ENCODE results near the gene TMEM63C.
A peak's percentile ranks its signal among the peaks of the same experiment; 100 is the strongest.

The TMEM63C gene

DNA sequence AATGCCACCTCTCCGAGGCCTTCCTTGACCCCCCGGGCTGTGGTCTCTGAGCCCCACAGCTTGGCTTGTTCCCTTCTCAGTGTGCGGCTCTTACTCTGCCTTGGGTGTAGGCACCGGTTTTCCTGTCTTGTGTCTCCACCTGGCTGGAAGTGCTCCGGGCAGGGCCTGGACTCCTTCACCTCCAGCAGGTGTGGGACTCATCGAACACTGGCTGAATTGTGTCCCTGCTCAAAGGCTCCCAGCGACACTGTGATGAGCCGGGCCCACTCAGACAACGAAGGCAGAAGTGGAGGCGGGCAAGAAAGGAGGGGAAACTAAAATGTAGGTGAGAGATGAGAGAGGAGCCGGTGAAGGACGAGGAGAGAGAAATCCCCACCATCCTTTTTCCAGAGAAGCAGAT, 18.0 kb downstream of the TMEM63C start:
- DNase-seq (ENCODE audit: low spot score): no peak

DNA sequence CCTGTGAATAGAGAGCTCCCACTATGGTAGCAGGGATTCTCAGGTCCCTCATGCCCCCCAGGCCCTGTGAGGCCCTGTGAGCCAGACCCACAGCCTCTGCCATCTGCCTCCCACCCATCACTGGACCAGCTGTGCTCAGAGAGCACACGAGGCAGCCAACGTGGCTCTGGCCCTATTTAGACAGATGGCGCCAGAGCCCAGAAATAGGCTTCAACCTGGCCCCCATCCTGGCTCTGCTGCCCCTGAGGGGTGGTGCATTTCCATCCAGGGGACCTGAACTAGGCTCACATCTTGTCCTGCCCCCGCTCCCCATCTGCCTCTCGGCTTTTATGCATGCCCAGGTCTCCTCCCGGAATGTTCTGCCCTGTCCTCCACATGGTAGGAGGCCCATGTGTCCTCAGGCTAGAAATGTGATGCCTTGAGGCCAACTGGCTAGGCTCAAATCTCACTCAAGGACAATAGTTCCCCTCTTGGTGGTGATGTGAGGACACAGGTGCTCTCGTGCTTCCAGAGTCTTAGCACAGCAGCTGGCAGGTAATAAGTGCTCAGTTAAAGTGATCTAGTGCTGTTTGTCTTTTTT, 18.9 kb downstream of the TMEM63C start:
- no peak for DNase-seq (ENCODE audit: low spot score)

DNA sequence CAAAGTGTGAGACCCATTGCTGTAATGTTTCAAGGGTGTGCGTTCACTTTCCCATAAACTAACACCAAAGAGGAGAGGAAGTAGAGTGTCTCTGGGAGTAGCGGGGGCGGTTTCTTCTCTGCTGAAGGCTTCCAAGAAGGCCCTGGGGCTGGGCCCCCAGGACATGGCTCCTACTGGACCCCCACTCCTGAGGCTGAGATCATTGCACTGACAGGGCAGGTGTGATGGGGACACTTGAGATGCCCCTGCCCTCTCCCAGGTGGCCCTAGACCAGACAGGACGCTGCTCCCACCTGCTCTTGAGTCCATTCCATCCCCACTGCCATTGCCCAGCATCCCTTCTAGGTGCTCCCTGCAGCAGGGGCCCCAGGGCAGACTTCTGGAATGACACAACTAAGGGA, 20.1 kb downstream of the TMEM63C start:
- DNase-seq (ENCODE audit: low spot score): no peak

DNA sequence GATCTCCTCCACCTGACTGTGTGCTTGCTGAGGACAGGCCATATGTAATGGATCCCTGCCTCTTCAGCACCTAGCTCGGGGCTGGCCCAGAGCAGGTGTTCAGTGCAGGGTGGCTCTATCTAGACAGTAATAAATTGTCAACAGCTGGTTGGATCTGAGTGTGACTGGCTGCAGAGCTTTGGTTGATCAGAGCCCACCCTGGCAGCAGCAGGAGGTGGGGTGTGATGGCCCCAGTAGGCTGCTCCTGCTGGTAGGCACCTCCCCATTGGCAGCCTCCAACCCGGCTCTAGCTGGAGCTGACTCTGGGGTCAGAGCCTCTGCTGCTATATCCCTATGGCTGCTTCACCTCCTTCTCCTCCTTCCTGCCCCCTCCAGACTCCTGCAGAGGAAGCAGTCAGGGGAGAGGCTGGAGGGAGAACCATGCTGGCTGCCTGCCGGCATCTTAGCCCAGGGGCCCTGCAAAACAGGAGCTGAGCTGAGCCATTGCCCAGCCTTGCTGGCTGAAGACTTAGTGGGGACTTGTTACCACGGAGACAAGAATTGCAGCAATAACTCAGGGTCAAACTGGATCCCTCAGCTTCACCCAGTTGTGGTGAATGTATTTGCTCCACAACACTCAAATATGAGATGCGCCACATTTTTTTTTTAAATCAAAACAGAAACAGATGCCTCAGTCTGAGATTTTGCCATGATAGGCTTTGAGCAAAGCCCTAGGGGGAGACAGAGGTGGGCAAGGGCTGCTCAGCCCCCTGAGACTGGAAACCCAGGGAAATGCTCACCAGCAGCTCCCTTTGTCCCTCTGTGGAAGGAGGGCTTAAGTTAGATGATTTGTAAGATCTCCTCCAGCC, 22.2 kb downstream of the TMEM63C start:
- DNase-seq (ENCODE audit: low spot score): no peak

DNA sequence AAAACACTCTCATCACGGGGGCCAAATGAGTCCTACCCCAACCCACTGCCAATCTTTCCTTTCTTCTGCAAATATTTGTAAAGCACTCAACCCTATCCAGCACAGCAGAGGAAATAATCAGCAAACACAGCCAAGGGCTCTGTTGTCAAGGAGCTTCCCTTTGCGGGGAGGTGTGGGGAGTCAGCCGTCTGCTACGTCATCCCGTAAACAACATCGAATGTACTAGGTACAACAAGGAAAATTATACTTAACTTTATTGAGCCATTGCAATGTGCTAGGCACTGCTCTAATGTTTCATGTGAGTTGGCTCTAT, 22.8 kb downstream of the TMEM63C start:
- DNase-seq (ENCODE audit: low spot score): no peak

DNA sequence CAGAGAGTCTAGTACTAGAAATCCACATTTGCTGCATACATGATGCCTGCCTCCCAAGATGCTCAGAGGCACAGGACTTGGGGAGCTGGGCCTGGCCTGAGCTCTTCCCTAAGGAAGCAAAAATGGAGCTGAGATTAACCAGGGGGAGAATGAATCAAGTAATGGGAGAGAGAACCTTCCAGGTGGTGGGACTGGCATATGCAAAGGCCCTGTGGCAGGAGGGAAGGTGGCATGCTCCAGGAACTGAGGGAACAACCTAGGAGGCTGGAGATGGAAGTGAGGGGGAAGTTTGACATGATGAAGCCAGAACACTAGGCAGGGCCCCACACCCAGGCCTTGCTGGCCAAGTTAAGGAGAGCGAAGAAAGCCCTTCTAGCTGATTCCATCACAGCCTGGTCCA, 23.3 kb downstream of the TMEM63C start:
- no peak for DNase-seq (ENCODE audit: low spot score)

DNA sequence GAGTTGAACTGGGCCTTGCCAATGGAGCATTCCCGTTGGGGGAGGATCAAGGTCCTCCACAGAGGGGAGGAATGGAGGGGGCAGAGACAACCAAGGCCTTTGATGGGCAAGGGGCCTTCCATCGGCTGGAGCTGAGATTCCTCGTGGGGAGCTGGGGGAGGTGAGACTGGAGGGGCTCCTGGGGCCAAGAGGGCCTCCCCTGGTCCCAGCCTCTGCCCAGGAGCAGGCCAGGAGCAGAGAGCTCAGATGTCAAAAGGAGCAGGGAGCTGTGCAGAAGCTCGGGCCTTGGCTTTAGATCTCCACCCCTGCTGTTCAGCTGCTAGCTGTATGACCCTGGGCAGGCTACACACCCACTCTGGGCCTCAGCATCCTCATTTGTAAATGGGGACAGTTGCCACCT, 24.0 kb downstream of the TMEM63C start:
- DNase-seq (ENCODE audit: low spot score): no peak

DNA sequence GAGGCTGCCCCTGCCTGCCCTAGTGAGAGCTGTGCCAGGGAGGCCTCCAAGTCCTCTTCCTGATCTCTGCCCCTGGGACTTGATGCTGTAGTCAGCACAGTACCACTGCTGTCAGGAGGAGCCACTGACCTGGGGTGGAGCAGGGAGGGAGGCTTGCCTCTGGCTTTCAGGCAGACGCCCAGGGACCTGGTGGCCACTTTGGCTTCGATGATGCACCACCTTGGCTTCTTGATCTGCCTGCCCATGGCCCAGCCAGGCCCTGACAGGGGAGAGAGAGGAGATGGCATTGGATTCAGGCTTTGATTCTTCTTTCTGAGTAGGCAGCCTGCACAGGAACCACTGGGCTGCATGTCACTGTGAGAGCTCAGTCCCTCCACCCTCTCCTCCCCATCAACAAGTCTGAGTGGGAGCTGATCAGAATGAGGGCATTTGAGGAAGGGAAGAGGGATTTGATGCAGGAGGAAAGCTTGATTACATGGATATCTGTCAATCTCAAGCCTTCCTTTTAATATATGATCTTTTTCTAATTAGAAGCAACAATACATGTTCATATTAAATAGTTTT, 24.7 kb downstream of the TMEM63C start:
- no peak for DNase-seq (ENCODE audit: low spot score)

DNA sequence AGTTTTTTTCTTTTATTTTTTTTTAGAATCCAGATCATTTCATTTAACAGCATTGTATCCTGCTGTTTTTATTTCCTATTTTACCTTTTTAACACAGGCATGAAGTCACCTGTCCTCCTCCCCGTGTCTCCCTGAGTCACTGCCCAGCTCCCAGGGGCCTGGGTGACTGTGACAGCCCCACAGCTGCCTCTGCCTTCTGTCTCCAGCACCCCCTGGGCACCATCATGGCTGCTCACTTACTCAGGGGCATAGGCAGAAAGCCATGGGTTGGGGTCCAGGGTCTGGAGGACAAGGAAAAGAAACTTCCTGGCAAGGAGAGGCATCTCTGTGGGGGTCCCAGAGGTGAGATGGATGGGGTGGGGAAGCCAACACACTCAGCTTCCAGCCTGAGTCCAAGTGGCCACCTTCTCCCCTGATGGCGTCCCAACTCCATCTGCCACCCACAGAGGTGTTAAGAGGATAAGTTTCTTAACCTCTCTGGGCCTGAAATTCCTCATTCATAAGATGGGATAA, 25.3 kb downstream of the TMEM63C start:
- no peak for DNase-seq (ENCODE audit: low spot score)

DNA sequence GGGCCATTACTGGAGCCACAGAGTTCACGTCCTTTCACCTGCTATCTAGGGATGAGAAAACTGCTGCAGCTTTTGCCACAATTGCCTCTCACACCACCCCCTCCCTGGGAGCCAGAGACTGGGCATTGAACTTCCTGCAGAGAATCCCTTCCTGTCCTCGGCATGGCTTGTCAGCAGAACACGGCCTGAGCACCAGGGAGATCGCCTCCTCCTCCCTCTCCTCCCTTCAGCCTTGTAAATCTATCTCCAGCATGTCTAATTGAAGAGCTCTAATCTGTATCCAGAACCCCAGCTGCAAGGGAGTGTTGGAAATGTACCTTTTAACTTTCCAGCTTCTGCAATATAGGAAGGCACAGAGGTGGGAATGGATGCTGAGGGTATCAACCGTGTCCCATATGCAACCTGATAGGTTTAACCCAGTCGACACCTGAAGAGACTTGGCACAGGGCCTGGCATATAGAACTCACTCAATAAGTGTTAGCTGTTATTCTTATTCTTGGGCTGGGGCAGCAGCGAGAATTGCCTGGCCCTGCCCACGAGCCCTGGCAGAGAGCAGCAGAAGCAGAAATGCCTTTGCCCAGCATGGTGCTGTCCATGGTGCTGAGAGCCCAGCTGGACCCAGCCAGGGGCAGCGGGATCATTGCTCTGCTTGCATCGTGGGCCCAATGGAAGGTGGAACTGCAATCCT, 26.8 kb downstream of the TMEM63C start:
- peak; percentile 53 for DNase-seq (ENCODE audit: low spot score)

DNA sequence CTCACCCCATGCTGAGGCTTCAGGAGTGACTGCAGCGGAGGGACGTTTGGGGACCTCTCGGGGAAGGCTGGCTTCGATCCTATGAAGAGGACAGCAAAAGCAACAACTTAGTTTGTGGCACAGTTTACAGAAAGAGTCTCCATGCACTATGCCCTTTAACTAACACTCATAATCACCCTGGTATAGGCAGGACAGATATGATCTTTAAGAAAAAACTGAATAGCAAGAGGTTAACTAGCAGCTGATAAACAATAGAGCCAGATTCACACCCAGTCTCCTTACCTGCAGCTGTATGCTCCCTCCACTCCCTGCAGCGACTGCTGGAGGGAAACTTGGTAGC, 27.4 kb downstream of the TMEM63C start:
- no peak for DNase-seq (ENCODE audit: low spot score)

DNA sequence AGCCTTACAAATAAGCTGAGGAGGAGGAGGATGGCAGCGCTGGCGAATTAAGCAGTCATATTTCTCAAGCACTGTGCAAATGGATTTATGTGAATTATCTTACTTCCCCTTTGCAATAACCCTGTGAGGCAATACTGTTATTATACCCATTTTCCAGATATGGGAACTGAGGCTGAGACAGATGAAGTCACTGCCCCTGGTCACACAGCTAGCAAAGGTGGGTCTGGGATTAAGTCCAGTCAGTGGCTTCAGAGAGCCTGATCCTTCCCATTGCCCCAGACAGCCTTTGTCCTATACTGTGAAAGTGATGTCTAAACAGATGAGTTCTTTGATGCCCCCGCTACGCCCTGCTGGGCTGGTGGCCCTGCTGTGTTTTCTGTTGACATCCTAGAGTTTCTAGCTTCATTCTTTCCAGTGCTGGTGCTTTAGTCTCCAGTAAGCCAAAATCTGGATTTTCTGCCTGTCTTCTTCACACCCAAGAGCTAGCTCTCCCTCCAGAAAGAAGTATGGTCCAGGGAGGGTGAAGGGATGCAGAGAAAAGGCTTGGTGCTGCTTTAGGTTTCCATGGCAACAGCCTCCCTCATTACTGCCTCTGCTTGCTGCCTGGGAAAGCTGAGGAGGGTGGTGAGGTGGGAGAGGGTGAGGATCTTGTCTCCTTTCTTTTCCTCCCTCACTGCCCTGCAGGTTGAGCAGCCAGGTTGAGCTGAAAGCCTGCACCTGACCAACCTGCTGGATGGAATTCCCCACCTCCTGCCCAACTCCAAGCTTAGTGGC, 30.7 kb downstream of the TMEM63C start:
- DNase-seq (ENCODE audit: low spot score): no peak

DNA sequence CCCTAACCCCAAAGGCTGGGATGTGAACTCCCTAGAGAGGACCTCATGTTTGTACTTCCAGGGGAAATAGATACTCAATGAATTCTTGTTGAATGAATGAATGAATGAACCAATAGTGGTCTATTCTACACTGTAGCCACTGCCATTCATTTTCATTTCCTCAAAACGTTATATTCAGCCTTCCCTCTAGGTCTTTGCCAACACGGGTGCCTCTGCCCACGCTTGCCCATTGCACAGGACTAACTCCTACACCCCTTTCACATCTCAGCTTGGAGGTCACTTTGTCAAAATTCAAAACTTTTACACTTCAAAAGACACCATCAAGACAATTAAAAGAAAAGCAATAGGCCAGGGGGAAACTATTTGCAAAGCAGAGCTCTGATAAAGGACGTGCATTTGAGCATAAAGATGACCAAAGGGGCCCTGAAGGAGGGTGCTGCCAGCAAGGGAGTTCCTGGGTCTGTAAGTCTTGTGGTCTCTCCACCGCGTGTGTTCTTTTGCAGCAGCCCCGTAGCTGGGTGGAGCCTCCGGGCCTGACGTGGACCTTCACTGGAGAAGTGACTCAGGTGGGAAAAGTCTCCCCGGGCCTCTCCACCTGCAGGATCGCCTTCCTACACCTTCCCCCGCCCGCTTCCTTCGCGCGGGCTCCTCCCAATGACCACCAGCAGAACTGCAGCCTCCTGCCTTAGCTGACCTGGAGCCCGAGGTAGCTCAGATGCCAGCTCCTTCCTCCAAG, 31.5 kb downstream of the TMEM63C start:
- DNase-seq (ENCODE audit: low spot score): peak; percentile 69

DNA sequence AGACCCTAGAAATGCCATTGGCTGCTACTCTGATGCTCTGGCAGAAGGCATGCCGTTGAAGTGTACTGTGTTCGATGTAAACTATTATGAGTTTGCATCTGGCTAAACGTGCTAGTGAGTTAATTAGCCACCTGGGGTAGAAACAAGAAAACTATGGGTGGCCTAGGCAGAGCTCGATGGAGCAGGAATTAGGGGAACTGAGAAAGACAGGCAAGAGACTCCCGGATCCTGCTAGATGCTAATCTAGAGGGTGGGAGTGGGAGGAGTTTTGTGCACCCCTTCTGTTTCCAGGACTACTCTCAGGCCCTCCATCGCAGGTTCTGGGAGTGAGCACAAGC, 32.0 kb downstream of the TMEM63C start:
- DNase-seq (ENCODE audit: low spot score): no peak

DNA sequence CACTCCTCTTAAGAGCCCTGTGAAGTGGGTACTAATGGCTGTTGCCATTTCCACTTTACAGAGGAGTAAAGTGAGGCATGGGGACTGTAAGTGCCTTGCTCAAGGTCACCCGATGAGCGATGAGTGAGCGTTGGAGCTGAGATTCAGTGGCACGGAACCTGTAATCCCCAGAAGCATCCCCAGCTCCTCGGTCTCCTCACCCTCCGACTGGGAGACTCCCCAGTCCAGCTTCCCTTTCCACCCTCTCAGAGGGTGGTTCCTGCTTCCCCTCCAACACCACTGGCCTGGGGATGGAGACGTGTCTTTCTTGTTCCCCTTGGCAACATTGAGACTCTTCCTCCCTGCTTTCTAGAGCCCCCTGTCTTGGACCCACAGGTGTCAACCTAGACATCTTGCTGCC, 32.6 kb downstream of the TMEM63C start:
- no peak for DNase-seq (ENCODE audit: low spot score)

DNA sequence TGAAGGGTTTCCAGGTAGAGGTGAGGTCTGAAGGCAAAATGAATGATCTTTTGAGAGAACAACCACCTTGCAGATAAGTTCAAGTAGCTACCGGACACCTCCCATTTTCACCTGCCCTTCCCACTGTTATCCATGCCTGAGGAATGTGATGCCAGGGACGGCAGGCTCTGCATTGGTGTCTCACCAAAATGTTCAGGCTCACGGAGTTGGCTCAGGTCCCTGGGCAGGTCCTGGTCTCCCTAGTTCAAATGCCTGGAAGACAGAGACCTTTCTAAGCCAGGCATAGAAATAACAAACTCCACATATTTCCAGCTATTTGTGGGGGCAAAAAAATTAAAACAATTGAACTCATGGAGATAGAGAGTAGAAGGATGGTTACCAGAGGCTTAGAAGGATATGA, 36.0 kb downstream of the TMEM63C start:
- no peak for DNase-seq (ENCODE audit: low spot score)

DNA sequence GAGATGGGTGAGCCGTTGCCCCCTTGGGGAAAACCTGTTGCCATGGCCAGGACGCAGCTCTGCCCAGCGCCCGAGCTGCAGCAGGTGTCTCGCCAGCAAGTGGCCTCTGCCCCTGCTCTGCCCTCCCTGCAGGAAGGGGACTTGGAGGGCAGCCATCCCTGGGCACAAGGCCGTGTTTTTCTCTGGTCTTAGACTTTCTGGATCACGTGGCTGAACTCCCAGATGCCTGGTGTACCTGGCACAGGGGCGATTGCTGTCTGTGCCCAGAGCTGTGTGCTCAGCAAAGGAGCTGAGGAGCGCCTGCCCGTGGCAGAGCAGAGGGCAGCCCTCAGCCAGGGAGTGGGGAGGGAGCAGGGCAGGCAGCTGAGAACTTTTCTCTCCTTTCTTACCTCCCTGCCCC, 38.0 kb downstream of the TMEM63C start:
- DNase-seq (ENCODE audit: low spot score): no peak

DNA sequence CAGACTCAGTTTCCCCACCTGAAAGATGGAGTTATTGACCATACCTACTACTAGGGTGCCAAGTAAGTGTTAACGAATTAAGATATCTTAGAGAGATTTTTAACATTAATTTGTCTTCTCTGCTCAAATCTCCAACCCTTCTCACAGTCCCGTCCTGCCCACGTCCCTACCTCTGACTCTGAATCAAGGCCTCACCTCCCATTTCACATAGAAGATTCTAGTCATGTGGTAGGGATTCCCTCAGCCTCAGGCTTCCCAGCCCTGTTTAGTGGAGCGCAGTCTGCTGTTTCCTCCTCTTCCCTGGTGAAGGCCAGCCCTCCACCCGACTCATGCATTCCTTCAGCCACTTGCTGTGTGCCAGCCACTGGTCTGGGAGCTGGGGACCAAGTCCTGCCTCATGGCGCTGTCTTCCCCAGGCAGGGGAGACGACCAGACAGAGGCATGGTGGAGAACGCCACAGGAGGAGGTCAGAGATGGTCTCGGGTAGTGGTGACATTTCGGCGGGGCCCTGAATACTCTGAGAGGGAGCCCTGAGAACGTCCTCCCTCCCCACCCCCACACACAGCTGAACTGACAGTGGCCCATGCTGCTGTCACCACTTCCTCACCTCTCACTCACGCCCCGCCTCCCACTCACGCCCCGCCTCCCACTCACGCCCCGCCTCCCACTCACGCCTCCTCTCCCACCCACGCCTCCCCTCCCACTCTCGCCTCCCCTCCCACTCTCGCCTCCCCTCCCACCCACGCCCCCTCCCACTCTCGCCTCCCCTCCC, 38.8 kb downstream of the TMEM63C start:
- DNase-seq (ENCODE audit: low spot score): no peak

DNA sequence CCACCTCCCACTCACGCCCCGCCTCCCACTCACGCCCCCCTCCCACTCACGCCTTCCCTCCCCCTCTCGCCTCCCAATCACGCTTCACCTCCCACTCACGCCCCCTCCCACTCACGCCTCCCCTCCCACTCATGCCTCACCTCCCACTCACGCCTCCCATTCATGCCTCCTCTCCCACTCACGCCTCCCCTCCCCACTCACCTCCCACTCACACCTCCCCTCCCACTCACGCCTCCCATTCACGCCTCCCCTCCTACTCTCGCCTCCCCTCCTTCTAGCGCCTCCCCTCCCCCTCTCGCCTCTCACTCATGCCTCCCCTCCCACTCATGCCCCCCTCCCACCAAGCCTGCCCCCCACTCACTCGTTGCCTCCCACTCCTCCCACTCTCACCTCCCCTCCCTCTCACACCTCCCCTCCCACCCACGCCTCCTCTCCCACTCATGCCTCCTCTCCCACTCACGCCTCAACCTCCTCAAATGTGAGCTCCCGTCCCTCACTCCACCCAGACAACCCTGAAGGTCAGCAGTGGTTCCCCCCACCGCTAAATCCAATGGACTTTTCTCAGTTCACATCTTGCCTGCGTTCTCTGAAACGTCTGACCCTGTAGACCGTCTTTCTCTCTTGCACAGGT, 39.8 kb downstream of the TMEM63C start:
- no peak for DNase-seq (ENCODE audit: low spot score)

DNA sequence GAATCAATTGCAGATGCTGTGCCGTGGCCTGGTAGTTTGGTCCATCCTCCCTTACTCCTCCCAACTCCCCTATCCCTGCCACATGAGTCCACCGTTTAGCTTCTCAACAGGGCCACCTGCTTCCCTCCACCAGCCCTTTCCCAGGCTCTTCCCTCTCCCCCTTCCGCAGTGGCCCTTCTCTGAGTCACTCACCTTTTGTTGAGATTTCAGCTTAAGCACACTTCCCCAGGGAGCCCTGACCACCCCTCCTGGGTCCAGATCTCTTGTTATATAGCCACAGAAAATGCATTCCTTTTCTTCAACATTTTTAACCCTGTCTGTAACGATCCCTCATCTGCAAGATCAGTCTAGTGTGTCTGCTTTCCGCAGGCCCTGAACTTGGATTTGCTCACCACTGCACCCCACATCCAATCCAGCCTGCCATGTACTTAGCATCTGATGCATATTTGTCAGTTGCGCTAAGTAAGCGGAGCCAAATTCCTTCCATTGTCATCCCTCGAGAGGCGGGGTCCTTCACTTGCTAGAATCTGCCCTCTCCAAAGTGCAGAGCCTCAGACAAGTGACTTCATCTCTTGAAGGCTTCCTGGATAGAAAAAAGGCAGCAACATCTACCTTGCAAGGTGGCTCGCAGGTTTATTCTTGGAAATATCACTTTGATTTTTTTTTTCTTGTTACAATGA, 41.1 kb downstream of the TMEM63C start:
- DNase-seq (ENCODE audit: low spot score): no peak
